Tibial artery (tissue), 4 donors: ENCODE results near the gene ESYT2.
A peak's percentile ranks its signal among the peaks of the same experiment; 100 is the strongest.

Experiments used
- DNase-seq, 2 donors: peaks; one replicate each; pipeline ENCODE4 v3.0.0-alpha.2; 2019
- H3K27ac ChIP-seq, 2 donors: fragments of 200-600 bp; sonication (generic) in 1 of 2; 1 replicate in 1 of 2; 2 replicates in 1 of 2; pipeline ENCODE4 v1.5.1; 2018 to 2019; ENCODE audit warnings: mild to moderate bottlenecking in 1 of 2
- H3K27me3 ChIP-seq, 2 donors: fragments of 200-600 bp; sonication (generic) in 1 of 2; one replicate each; pipeline versions ENCODE4 v1.5.1 to v1.6.0; 2016 to 2019
- H3K36me3 ChIP-seq, 3 donors: fragments of 200-600 bp; sonication (generic) in 2 of 3; one replicate each; pipeline ENCODE4 v1.5.1; 2016 to 2019; ENCODE audit warnings: mild to moderate bottlenecking in 2 of 3
- H3K4me1 ChIP-seq, 4 donors: fragments of 200-600 bp; sonication (generic) in 2 of 4; 1 replicate in 3 of 4; 2 replicates in 1 of 4; pipeline ENCODE4 v1.5.1; 2016 to 2019
- H3K4me3 ChIP-seq, 2 donors: fragments of 200-600 bp; sonication (generic) in 1 of 2; 1 replicate in 1 of 2; 2 replicates in 1 of 2; pipeline ENCODE4 v1.5.1; 2018 to 2019; ENCODE audit warnings: mild to moderate bottlenecking in 2 of 2
- H3K9me3 ChIP-seq, 3 donors: fragments of 200-600 bp; sonication (generic) in 1 of 3; one replicate each; pipeline ENCODE4 v1.5.1; 2016 to 2019
- CTCF ChIP-seq, 2 experiments: fragments of 200-600 bp in 1 of 2; fragments of 450-650 bp in 1 of 2; IDR thresholded peaks; one replicate each; pipeline ENCODE4 v1.5.1; 2017 to 2019; ENCODE audit warnings: antibody characterized with exemption in 2 of 2, mild to moderate bottlenecking in 1 of 2, moderate library complexity in 1 of 2
- intact Hi-C: fragments of 100-400 bp; cut with DNase I; formaldehyde crosslinking; loops from one replicate; pipeline ENCODE4 v1.15.0; 2023; ENCODE audit warnings: low total_unique reads

The ESYT2 gene

GRCh38 chr7:158740013-158740656 is 89.2 kb downstream of the ESYT2 start:
- no peak for TF ChIP-seq CTCF (IDR thresholded peaks at IDR 0.05)

GRCh38 chr7:158738841-158739240 is 90.5 kb downstream of the ESYT2 start:
- DNase-seq = no peak
- no peak overlapping the region for H3K4me3 ChIP-seq
- no peak for TF ChIP-seq CTCF (IDR thresholded peaks at IDR 0.05)
- no peaks in the 10 kb centered on the region for H3K27me3 ChIP-seq
- no peaks in the 10 kb centered on the region for H3K9me3 ChIP-seq
- H3K4me1 ChIP-seq = no peaks in the 10 kb centered on the region
- H3K27ac ChIP-seq = no peak overlapping the region
- intact Hi-C loops = no loop called here
- peaks cover 98 to 100% (median 99%) of the 10 kb centered on the region in 3 donors for H3K36me3 ChIP-seq

More at GRCh38 chr7:158740013-158740656, 89.2 kb downstream of the ESYT2 start:
- Histone ChIP-seq H3K4me1 (no peaks in the 10 kb centered on the region), H3K27ac (peak overlapping the region in 1 of 2 donors; percentile 28), H3K4me3 (no peak overlapping the region), H3K36me3 (peaks cover 98 to 100% (median 98%) of the 10 kb centered on the region in 3 donors), H3K9me3 (no peaks in the 10 kb centered on the region), H3K27me3 (no peaks in the 10 kb centered on the region)
- DNase-seq = no peak
- intact Hi-C loops = no loop called here

GRCh38 chr7:158737064-158737695 is 92.1 kb downstream of the ESYT2 start:
- Histone ChIP-seq H3K27ac (no peak overlapping the region), H3K4me3 (no peak overlapping the region)

GRCh38 chr7:158735935-158736334 is 93.4 kb downstream of the ESYT2 start:
- H3K36me3 ChIP-seq = peaks cover 88 to 97% (median 92%) of the 10 kb centered on the region in 3 donors
- intact Hi-C loops = no loop called here
- no peak for TF ChIP-seq CTCF (IDR thresholded peaks at IDR 0.05)
- no peak overlapping the region for H3K27ac ChIP-seq
- H3K4me3 ChIP-seq = no peak overlapping the region
- no peak for DNase-seq
- H3K4me1 ChIP-seq = no peaks in the 10 kb centered on the region
- H3K9me3 ChIP-seq = no peaks in the 10 kb centered on the region
- no peaks in the 10 kb centered on the region for H3K27me3 ChIP-seq

More at GRCh38 chr7:158737064-158737695, 92.1 kb downstream of the ESYT2 start:
- intact Hi-C loops = no loop called here
- H3K27me3 ChIP-seq = no peaks in the 10 kb centered on the region
- no peaks in the 10 kb centered on the region for H3K9me3 ChIP-seq
- DNase-seq = no peak
- H3K4me1 ChIP-seq = no peaks in the 10 kb centered on the region
- peaks cover 94 to 99% (median 98%) of the 10 kb centered on the region in 3 donors for H3K36me3 ChIP-seq
- TF ChIP-seq CTCF (IDR thresholded peaks at IDR 0.05) = no peak

- DNase-seq = no peak
- Histone ChIP-seq H3K27ac (no peak overlapping the region), H3K27me3 (no peaks in the 10 kb centered on the region), H3K4me1 (no peaks in the 10 kb centered on the region), H3K9me3 (no peaks in the 10 kb centered on the region), H3K36me3 (peaks cover 79 to 97% (median 92%) of the 10 kb centered on the region in 3 donors), H3K4me3 (no peak overlapping the region)
- TF ChIP-seq CTCF (IDR thresholded peaks at IDR 0.05) = no peak
- intact Hi-C loops = no loop called here
Measured at GRCh38 chr7:158734861-158735260, 94.4 kb downstream of the ESYT2 start.
